Measurements from ENCODE around the gene NCAM1.

NCAM1 gene

DNA sequence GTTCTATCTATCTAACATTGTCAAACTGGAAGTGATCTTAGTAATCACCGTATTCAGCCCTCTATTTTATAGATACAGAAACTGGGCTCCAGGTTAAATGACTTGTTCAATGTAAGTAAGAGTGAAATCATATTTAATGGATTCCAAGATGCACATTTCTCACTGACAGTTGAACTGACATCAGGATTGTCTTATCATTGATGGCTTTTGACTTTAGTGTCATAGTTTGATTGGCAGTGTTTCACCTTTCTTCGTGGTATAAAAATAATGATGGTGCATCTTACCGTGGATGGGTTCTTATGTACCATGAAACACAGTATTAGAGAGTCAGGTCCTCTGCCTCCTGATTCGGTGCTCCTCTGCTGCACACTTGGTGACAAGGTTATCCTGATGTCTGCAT lies 123.1 kb downstream of the NCAM1 start:
- H3K9me3 ChIP-seq (replicated peaks; ENCODE audit: insufficient read depth, low read length): no peaks in the 10 kb centered on the region
- TF ChIP-seq EZH2phosphoT487 (IDR thresholded peaks at IDR 0.05; ENCODE audit: low read length) (no peak), CTCF (IDR thresholded peaks at IDR 0.05; ENCODE audit: low read length) (no peak), EZH2 (optimal IDR thresholded peaks at IDR 0.05; ENCODE audit: low read depth, low read length) (no peak)
- no peaks in the 10 kb centered on the region for H3K27me3 ChIP-seq (replicated peaks; ENCODE audit: insufficient read depth, low read length)
- no peak overlapping the region for H3K4me3 ChIP-seq (ENCODE audit: low read length)
- no peaks in the 10 kb centered on the region for H3K4me1 ChIP-seq (ENCODE audit: low read length)
- no peak overlapping the region for H3K9ac ChIP-seq (ENCODE audit: low read length)
- H3F3A ChIP-seq (ENCODE audit: insufficient read depth, low read length): no peaks in the 10 kb centered on the region
- no peaks in the 10 kb centered on the region for H4K20me1 ChIP-seq (ENCODE audit: insufficient read depth, low read length)
- no peaks in the 10 kb centered on the region for H3K9me2 ChIP-seq (replicated peaks; ENCODE audit: insufficient read depth, low read length)
- DNase-seq: no peak
- H3K36me3 ChIP-seq (replicated peaks; ENCODE audit: insufficient read depth, low read length): no peaks in the 10 kb centered on the region
- no peak overlapping the region for H3K27ac ChIP-seq (ENCODE audit: low read length)
- no peak overlapping the region for H2AFZ ChIP-seq (ENCODE audit: low read length)
- no peak overlapping the region for H3K4me2 ChIP-seq (ENCODE audit: low read depth, low read length)
- no peaks in the 10 kb centered on the region for H3K79me2 ChIP-seq (ENCODE audit: low read length)

DNA sequence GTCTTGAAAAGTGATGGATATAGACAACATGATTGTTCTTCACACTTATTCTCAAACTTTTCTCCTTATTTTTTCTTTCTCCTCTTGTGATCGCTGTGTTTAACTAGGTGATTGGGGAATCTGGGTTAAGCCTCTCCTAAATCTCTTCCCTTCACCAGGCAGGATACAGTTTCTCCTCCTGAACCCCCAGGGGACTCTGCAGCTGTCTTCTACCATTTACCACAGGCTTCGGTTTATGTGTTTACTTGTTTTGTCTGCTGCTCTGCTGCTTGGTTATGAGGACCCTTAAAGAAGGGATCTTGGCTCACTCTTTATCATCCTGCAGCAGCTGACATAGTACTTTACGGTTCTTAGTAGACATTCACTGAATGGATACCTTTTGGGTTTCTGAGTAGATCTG lies 124.2 kb downstream of the NCAM1 start:
- no peaks in the 10 kb centered on the region for H4K20me1 ChIP-seq (ENCODE audit: insufficient read depth, low read length)
- TF ChIP-seq CTCF (IDR thresholded peaks at IDR 0.05; ENCODE audit: low read length) (no peak), EZH2 (optimal IDR thresholded peaks at IDR 0.05; ENCODE audit: low read depth, low read length) (no peak), EZH2phosphoT487 (IDR thresholded peaks at IDR 0.05; ENCODE audit: low read length) (no peak)
- no peak overlapping the region for H2AFZ ChIP-seq (ENCODE audit: low read length)
- H3K4me3 ChIP-seq (ENCODE audit: low read length): no peak overlapping the region
- H3K27ac ChIP-seq (ENCODE audit: low read length): no peak overlapping the region
- H3K4me1 ChIP-seq (ENCODE audit: low read length): no peaks in the 10 kb centered on the region
- no peaks in the 10 kb centered on the region for H3K27me3 ChIP-seq (replicated peaks; ENCODE audit: insufficient read depth, low read length)
- H3K4me2 ChIP-seq (ENCODE audit: low read depth, low read length): no peak overlapping the region
- H3K9me3 ChIP-seq (replicated peaks; ENCODE audit: insufficient read depth, low read length): no peaks in the 10 kb centered on the region
- no peak for DNase-seq
- no peaks in the 10 kb centered on the region for H3K79me2 ChIP-seq (ENCODE audit: low read length)
- no peaks in the 10 kb centered on the region for H3K36me3 ChIP-seq (replicated peaks; ENCODE audit: insufficient read depth, low read length)
- H3F3A ChIP-seq (ENCODE audit: insufficient read depth, low read length): no peaks in the 10 kb centered on the region
- no peak overlapping the region for H3K9ac ChIP-seq (ENCODE audit: low read length)
- H3K9me2 ChIP-seq (replicated peaks; ENCODE audit: insufficient read depth, low read length): no peaks in the 10 kb centered on the region

- Histone ChIP-seq H3K9me3 (replicated peaks; ENCODE audit: insufficient read depth, low read length) (no peaks in the 10 kb centered on the region), H3K27me3 (replicated peaks; ENCODE audit: insufficient read depth, low read length) (no peaks in the 10 kb centered on the region), H3K36me3 (replicated peaks; ENCODE audit: insufficient read depth, low read length) (no peaks in the 10 kb centered on the region), H3K4me1 (ENCODE audit: low read length) (no peaks in the 10 kb centered on the region), H2AFZ (ENCODE audit: low read length) (no peak overlapping the region), H3K4me2 (ENCODE audit: low read depth, low read length) (no peak overlapping the region), H3F3A (ENCODE audit: insufficient read depth, low read length) (no peaks in the 10 kb centered on the region), H3K9ac (ENCODE audit: low read length) (no peak overlapping the region), H4K20me1 (ENCODE audit: insufficient read depth, low read length) (no peaks in the 10 kb centered on the region), H3K9me2 (replicated peaks; ENCODE audit: insufficient read depth, low read length) (no peaks in the 10 kb centered on the region), H3K27ac (ENCODE audit: low read length) (no peak overlapping the region), H3K79me2 (ENCODE audit: low read length) (no peaks in the 10 kb centered on the region), H3K4me3 (ENCODE audit: low read length) (no peak overlapping the region)
- DNase-seq: no peak
- no peak for TF ChIP-seq CTCF (IDR thresholded peaks at IDR 0.05; ENCODE audit: low read length)
- no peak for TF ChIP-seq EZH2phosphoT487 (IDR thresholded peaks at IDR 0.05; ENCODE audit: low read length)
- no peak for TF ChIP-seq EZH2 (optimal IDR thresholded peaks at IDR 0.05; ENCODE audit: low read depth, low read length)
Measured at GRCh38 chr11:113087706-113088105, 126.5 kb downstream of the NCAM1 start.
